Cardiac muscle cell (in vitro differentiated cells and primary cell): ENCODE results near the gene PSMD1. TPM values are rescaled to one million over a fixed set of nuclear protein-coding genes. Genes with fewer than 3 reads are reported as not detected.
"Not testable (repeated sequence)": the region's sequence is repeated elsewhere in the genome, so short reads cannot be mapped to it uniquely, and the experiment has no call there.

Experiments used
- DNase-seq, 2 donors: peaks; one replicate each; pipeline versions ENCODE4 v3.0.0 to v3.0.0-alpha.2; 2010 to 2017; ENCODE audit warnings: low read depth in 1 of 2, low spot score in 1 of 2
- H3K27ac ChIP-seq: fragments of 200-600 bp; sonication (generic); 2 replicates; pipeline ENCODE4 v1.5.1; 2016
- H3K27me3 ChIP-seq: fragments of 200-600 bp; sonication (generic); 2 replicates; pipeline ENCODE4 v1.6.0; 2016; ENCODE audit warnings: control low read depth
- H3K36me3 ChIP-seq: fragments of 200-600 bp; sonication (generic); 2 replicates; pipeline ENCODE4 v1.5.1; 2016; ENCODE audit warnings: control low read depth
- H3K4me1 ChIP-seq: fragments of 200-600 bp; sonication (generic); 2 replicates; pipeline ENCODE4 v1.8.1; 2017; ENCODE audit warnings: low read depth, mild to moderate bottlenecking, mixed run types
- H3K4me3 ChIP-seq: fragments of 200-600 bp; sonication (generic); 2 replicates; pipeline ENCODE4 v1.5.1; 2016; ENCODE audit warnings: mild to moderate bottlenecking
- H3K9me3 ChIP-seq: fragments of 200-600 bp; sonication (generic); 2 replicates; pipeline ENCODE4 v1.5.1; 2017; ENCODE audit warnings: low read depth, mild to moderate bottlenecking, control low read depth
- polyA plus RNA-seq: library from polyadenylated mRNA; unstranded; fragments of >200 nt; fragmentation: Nextera tagmentation; extraction: Ambion mirVana; gene quantifications from 2 replicates; pipeline ENCODE4 v1.2.1, GENCODE V29; 2016
- total RNA-seq: library from RNA; depleted of rRNA; stranded (reverse); fragments of >200 nt; gene quantifications from 2 replicates; pipeline ENCODE4 v1.2.3, GENCODE V29; 2016
- TF ChIP-seq, protein P1 (sequence below): IDR thresholded peaks from 2 replicates; pipeline ENCODE4 v1.5.1; 2012; ENCODE audit warnings: low read depth, mild to moderate bottlenecking, low read length

Gene PSMD1
- total and polyA plus RNA-seq, 2 experiments from 2014 or later = 122 to 133 TPM

DNA sequence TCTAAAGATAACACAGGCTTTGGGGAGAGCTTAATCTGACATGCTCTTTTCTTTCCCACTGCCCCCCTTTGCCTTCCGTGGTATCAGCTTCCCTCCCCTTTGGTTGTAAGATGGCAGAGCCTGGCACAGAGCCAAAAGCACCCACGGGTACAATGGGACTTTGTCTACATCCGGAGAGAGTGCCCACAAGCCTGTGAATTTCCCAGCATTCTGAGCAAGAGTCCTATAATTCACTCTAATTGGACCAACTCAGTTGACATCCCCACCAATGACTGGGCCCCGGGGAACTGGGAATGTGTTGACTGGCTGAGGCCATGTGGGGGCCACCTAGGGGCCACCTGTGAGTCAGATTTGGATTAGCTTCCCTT, 39.5 kb upstream of the PSMD1 start:
- Histone ChIP-seq H3K27ac (no peak overlapping the region), H3K4me1 (no peaks in the 10 kb centered on the region), H3K4me3 (no peak overlapping the region), H3K9me3 (no peaks in the 10 kb centered on the region), H3K27me3 (no peaks in the 10 kb centered on the region), H3K36me3 (no peaks in the 10 kb centered on the region)
- TF ChIP-seq, protein P1, sequence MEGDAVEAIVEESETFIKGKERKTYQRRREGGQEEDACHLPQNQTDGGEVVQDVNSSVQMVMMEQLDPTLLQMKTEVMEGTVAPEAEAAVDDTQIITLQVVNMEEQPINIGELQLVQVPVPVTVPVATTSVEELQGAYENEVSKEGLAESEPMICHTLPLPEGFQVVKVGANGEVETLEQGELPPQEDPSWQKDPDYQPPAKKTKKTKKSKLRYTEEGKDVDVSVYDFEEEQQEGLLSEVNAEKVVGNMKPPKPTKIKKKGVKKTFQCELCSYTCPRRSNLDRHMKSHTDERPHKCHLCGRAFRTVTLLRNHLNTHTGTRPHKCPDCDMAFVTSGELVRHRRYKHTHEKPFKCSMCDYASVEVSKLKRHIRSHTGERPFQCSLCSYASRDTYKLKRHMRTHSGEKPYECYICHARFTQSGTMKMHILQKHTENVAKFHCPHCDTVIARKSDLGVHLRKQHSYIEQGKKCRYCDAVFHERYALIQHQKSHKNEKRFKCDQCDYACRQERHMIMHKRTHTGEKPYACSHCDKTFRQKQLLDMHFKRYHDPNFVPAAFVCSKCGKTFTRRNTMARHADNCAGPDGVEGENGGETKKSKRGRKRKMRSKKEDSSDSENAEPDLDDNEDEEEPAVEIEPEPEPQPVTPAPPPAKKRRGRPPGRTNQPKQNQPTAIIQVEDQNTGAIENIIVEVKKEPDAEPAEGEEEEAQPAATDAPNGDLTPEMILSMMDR = no peak
- no peak for DNase-seq

DNA sequence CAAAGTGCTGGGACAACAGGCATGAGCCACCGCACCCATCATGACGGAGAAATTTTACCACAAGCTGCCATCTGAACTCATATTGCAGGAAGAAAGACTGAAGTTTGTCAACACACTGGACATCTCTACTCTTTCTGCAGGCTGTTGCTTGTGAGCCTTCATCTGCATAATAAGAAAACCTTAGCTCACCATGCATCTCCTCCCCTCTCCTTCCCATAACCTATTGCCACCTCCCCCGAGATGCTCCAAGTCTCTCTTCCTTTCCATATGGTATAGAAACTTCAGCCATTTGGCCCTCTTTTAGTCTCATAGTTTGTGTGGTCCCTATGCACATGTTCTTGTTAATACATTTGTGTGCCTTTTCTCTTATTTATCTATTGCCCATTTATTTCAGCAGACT, 38.5 kb upstream of the PSMD1 start:
- H3K27me3 ChIP-seq = no peaks in the 10 kb centered on the region
- no peak overlapping the region for H3K4me3 ChIP-seq
- no peaks in the 10 kb centered on the region for H3K36me3 ChIP-seq

GRCh38 chr2:231025059-231025458, 31.6 kb upstream of the PSMD1 start:
- H3K36me3 ChIP-seq, H3K4me1 ChIP-seq, DNase-seq, H3K27me3 ChIP-seq, H3K27ac ChIP-seq, H3K9me3 ChIP-seq, H3K4me3 ChIP-seq: not testable (repeated sequence)

More for the DNA sequence above, 38.5 kb upstream of the PSMD1 start:
- Histone ChIP-seq H3K27ac (no peak overlapping the region), H3K4me1 (no peaks in the 10 kb centered on the region), H3K9me3 (no peaks in the 10 kb centered on the region)
- TF ChIP-seq, protein P1 = no peak
- DNase-seq = no peak

DNA sequence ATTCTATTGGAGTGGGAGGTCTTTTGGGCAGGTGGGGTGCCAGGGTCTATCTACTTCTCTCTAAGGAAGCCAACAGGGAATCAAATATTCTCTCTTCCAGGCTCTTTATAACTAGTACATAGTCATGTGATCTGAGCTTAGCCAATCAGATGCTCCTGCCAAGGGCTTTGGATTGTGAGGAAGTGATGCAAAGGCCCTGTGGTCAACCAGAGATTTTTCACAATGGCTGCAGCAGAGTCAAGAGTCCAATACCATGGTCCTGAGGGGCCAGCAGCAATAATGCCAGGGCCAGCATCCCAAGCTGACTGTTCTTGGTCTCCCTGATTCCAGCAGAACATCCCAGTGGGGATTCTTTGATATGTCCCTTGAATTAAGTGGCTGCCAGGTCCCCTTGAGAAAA, 27.8 kb upstream of the PSMD1 start:
- TF ChIP-seq, protein P1 = no peak
- DNase-seq = no peak
- no peaks in the 10 kb centered on the region for H3K9me3 ChIP-seq

DNA sequence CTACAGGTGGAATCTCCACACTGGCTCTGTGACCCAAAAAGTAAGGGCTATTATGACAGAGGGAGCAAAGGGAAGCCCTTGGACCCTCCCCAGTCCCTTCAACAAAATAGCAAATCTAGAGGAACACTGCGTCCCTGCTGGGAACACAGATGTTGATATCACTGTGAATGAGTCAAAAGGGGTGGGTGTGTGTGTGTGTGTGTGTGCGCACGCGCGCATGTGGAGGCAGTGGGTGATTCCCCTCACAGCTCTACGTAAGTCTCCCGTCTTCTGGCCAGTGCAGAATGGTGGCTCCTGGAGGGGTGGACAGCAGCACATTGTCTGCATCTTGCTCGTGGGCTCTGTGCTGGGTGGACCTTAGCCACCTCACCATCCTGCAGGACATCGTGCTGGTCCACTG, 27.1 kb upstream of the PSMD1 start:
- Histone ChIP-seq H3K36me3 (no peaks in the 10 kb centered on the region), H3K27ac (no peak overlapping the region), H3K4me1 (no peaks in the 10 kb centered on the region), H3K27me3 (peaks cover 23% of the 10 kb centered on the region), H3K9me3 (no peaks in the 10 kb centered on the region), H3K4me3 (no peak overlapping the region)
- TF ChIP-seq, protein P1 = no peak
- DNase-seq = no peak

More for the DNA sequence above, 27.8 kb upstream of the PSMD1 start:
- peaks cover 17% of the 10 kb centered on the region for H3K27me3 ChIP-seq
- no peak overlapping the region for H3K4me3 ChIP-seq
- H3K4me1 ChIP-seq = no peaks in the 10 kb centered on the region
- no peaks in the 10 kb centered on the region for H3K36me3 ChIP-seq
- H3K27ac ChIP-seq = no peak overlapping the region

DNA sequence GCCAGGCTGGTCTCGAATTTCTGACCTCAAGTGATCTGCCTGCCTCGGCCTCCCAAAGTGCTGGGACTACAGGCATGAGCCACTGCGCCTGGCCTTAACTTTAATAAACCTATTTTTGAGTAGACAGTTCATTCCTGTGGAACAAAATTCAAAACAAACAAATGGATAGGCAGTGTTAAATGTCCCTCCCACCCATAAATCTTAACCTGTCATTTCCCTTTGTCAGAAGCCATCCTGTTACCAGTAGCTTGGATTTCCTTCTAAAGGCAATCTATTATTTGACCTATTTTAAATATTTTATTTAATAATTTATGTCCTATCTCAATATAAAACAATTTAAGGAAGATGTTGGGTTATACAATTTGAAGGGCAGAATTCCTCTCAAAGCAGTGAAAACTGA, 25.9 kb upstream of the PSMD1 start:
- no peaks in the 10 kb centered on the region for H3K9me3 ChIP-seq
- H3K36me3 ChIP-seq = no peaks in the 10 kb centered on the region
- peaks cover 35% of the 10 kb centered on the region for H3K27me3 ChIP-seq
- no peak for DNase-seq
- H3K4me3 ChIP-seq = no peak overlapping the region
- H3K27ac ChIP-seq = no peak overlapping the region
- TF ChIP-seq, protein P1 = no peak
- H3K4me1 ChIP-seq = no peaks in the 10 kb centered on the region
